Right cardiac atrium (tissue), 5 donors: ENCODE results near the gene STK25. TPM values are rescaled to one million over a fixed set of nuclear protein-coding genes. Genes with fewer than 3 reads are reported as not detected.

Experiments
- ATAC-seq, 2 donors: fragments of 200-7000 bp; cut with Tn5 transposase; one replicate each; pipeline versions ENCODE4 v1.8.0 to v1.9.1; 2020; ENCODE audit warnings: moderate library complexity in 2 of 2, mild to moderate bottlenecking in 1 of 2
- DNase-seq, 3 donors: peaks; one replicate each; pipeline ENCODE4 v3.0.0-alpha.2; 2020
- H3K27ac ChIP-seq: one replicate; pipeline ENCODE4 v1.5.1; 2013; ENCODE audit warnings: mild to moderate bottlenecking, low read length, control low read depth, moderate library complexity
- H3K27me3 ChIP-seq: one replicate; pipeline ENCODE4 v1.6.1; 2013; ENCODE audit not compliant: control insufficient read depth, insufficient read depth
- H3K4me1 ChIP-seq: one replicate; pipeline ENCODE4 v1.6.1; 2013; ENCODE audit warnings: low read length; ENCODE audit not compliant: control insufficient read depth, insufficient read depth
- H3K4me3 ChIP-seq: one replicate; pipeline ENCODE4 v1.5.1; 2013; ENCODE audit warnings: low read length, control low read depth
- H3K9me3 ChIP-seq: one replicate; pipeline ENCODE4 v1.6.1; 2013; ENCODE audit warnings: low read length; ENCODE audit not compliant: control insufficient read depth
- WGBS: extraction: QIAGEN DNeasy Blood & Tissue Kit; methylation state at CpG from one replicate; pipeline ENCODE4 v1.1.7; 2013; 5-methylcytosine and 5-hydroxymethylcytosine counted together
- intact Hi-C, 4 donors: fragments of 100-400 bp; cut with DNase I; formaldehyde crosslinking; loops; one replicate each; pipeline versions ENCODE4 v1.11.0 to v1.14.0; 2022 to 2023
- polyA plus RNA-seq: library from polyadenylated mRNA; stranded (reverse); fragments of 200-250 nt; gene quantifications from one replicate; pipeline ENCODE4 v1.2.3, GENCODE V29; 2013
- total RNA-seq, 4 donors: library from RNA; stranded (reverse); fragmentation: NEBNext Ultra II Directional; extraction: Animal tissue kit (Norgen Biotek cat#: 25700); gene quantifications; one replicate each; pipeline ENCODE4 v1.2.1, GENCODE V29; 2021
- donor health status: healthy with polysubstance abuse.
- donor health status: DM: no; HTN: yes; CAD: no.
- donor health status: DM: no; HTN: no; CAD: no.
- donor health status: DM: no; HTN: yes; CAD: no; lungs with severe emphysema.
- donor health status: DM: yes; HTN: yes; CAD: no.

STK25 gene
- total and polyA plus RNA-seq, 5 donors = 84.7 to 116 (median 96.8) TPM

GRCh38 chr2:241539616-241540374 is 31.4 kb upstream of the STK25 start:
- ATAC-seq = no peak
- intact Hi-C loops = no loop called here
- DNase-seq = no peak
- 97% methylated on average over 11 of the region's 11 CpGs for WGBS
- Histone ChIP-seq H3K27me3 (no peaks in the 10 kb centered on the region), H3K27ac (no peak overlapping the region), H3K4me1 (peaks cover 6% of the 10 kb centered on the region), H3K9me3 (no peaks in the 10 kb centered on the region), H3K4me3 (no peak overlapping the region)

GRCh38 chr2:241538838-241539615 is 30.6 kb upstream of the STK25 start:
- Histone ChIP-seq H3K27me3 (no peaks in the 10 kb centered on the region), H3K27ac (no peak overlapping the region), H3K4me1 (peaks cover 6% of the 10 kb centered on the region), H3K9me3 (no peaks in the 10 kb centered on the region), H3K4me3 (no peak overlapping the region)
- ATAC-seq = no peak
- 86% methylated on average over 15 of the region's 15 CpGs for WGBS
- no peak for DNase-seq
- intact Hi-C loops = no loop called here

- no peak for DNase-seq
- Histone ChIP-seq H3K4me3 (no peak overlapping the region), H3K27me3 (no peaks in the 10 kb centered on the region), H3K27ac (no peak overlapping the region), H3K9me3 (no peaks in the 10 kb centered on the region), H3K4me1 (peaks cover 2% of the 10 kb centered on the region)
- 63% methylated on average over 13 of the region's 13 CpGs for WGBS
- intact Hi-C loops = no loop called here
- no peak for ATAC-seq
Observed at GRCh38 chr2:241535871-241536655, 27.7 kb upstream of the STK25 start.

GRCh38 chr2:241534701-241535375 is 26.5 kb upstream of the STK25 start:
- Histone ChIP-seq H3K27me3 (no peaks in the 10 kb centered on the region), H3K4me1 (no peaks in the 10 kb centered on the region), H3K9me3 (no peaks in the 10 kb centered on the region), H3K4me3 (no peak overlapping the region), H3K27ac (no peak overlapping the region)
- intact Hi-C loops = no loop called here
- DNase-seq = no peak
- ATAC-seq = peak in 1 of 2 donors; percentile 18
- WGBS = 75% methylated on average over 17 of the region's 17 CpGs

- H3K27me3 ChIP-seq = no peaks in the 10 kb centered on the region
- DNase-seq (no peak), ATAC-seq (no peak)
- intact Hi-C loops = no loop called here
- 77% methylated on average over 7 of the region's 7 CpGs for WGBS
- no peaks in the 10 kb centered on the region for H3K9me3 ChIP-seq
- H3K27ac ChIP-seq = no peak overlapping the region
- H3K4me3 ChIP-seq = no peak overlapping the region
- no peaks in the 10 kb centered on the region for H3K4me1 ChIP-seq
Observed at GRCh38 chr2:241534293-241534692, 25.9 kb upstream of the STK25 start.

GRCh38 chr2:241532733-241533601 is 24.6 kb upstream of the STK25 start:
- H3K4me1 ChIP-seq = no peaks in the 10 kb centered on the region
- DNase-seq = no peak
- WGBS = 82% methylated on average over 26 of the region's 26 CpGs
- ATAC-seq = peak in 1 of 2 donors; percentile 19
- no peak overlapping the region for H3K4me3 ChIP-seq
- H3K9me3 ChIP-seq = no peaks in the 10 kb centered on the region
- intact Hi-C loops = no loop called here
- H3K27ac ChIP-seq = no peak overlapping the region
- no peaks in the 10 kb centered on the region for H3K27me3 ChIP-seq

- H3K27ac ChIP-seq = no peak overlapping the region
- 92% methylated on average over 8 of the region's 8 CpGs for WGBS
- ATAC-seq (no peak), DNase-seq (no peak)
- no peaks in the 10 kb centered on the region for H3K27me3 ChIP-seq
- H3K4me1 ChIP-seq = no peaks in the 10 kb centered on the region
- H3K9me3 ChIP-seq = no peaks in the 10 kb centered on the region
- H3K4me3 ChIP-seq = no peak overlapping the region
- intact Hi-C loops = no loop called here
Observed at GRCh38 chr2:241532168-241532567, 23.8 kb upstream of the STK25 start.

GRCh38 chr2:241531161-241531722 is 22.9 kb upstream of the STK25 start:
- DNase-seq = no peak
- ATAC-seq = no peak
- no peak overlapping the region for H3K4me3 ChIP-seq
- WGBS = 74% methylated on average over 13 of the region's 13 CpGs
- no peaks in the 10 kb centered on the region for H3K4me1 ChIP-seq
- H3K9me3 ChIP-seq = no peaks in the 10 kb centered on the region
- H3K27ac ChIP-seq = no peak overlapping the region
- intact Hi-C loops = no loop called here
- no peaks in the 10 kb centered on the region for H3K27me3 ChIP-seq

GRCh38 chr2:241530571-241530970 is 22.2 kb upstream of the STK25 start:
- H3K4me3 ChIP-seq = no peak overlapping the region
- intact Hi-C loops = no loop called here
- H3K9me3 ChIP-seq = no peaks in the 10 kb centered on the region
- no peak overlapping the region for H3K27ac ChIP-seq
- no peaks in the 10 kb centered on the region for H3K27me3 ChIP-seq
- H3K4me1 ChIP-seq = no peaks in the 10 kb centered on the region
- ATAC-seq (no peak), DNase-seq (no peak)
- WGBS = 70% methylated on average over 8 of the region's 8 CpGs
